Thoracic aorta (tissue), 2 donors: ENCODE data around the gene PLCB1. TPM values are rescaled to one million over a fixed set of nuclear protein-coding genes. Genes with fewer than 3 reads are reported as not detected.

Experiments
- ATAC-seq: fragments of 150-250 bp; one replicate; pipeline ENCODE4 v1.8.0; 2017; ENCODE audit warnings: low read depth; ENCODE audit not compliant: insufficient number of reproducible peaks, low FRiP score
- DNase-seq: peaks from one replicate; pipeline ENCODE4 v3.0.0-alpha.2; 2020; ENCODE audit warnings: low spot score
- H3K27ac ChIP-seq, 2 donors: fragments of 200-600 bp; sonication (generic); 1 replicate in 1 of 2; 2 replicates in 1 of 2; pipeline ENCODE4 v1.5.1; 2016; ENCODE audit warnings: mild to moderate bottlenecking in 2 of 2, moderate library complexity in 2 of 2
- H3K27me3 ChIP-seq: fragments of 200-600 bp; sonication (generic); replicated peaks from 2 replicates; pipeline ENCODE4 v1.6.0; 2016; ENCODE audit warnings: mild to moderate bottlenecking; ENCODE audit not compliant: insufficient read depth
- H3K36me3 ChIP-seq: fragments of 200-600 bp; sonication (generic); one replicate; pipeline ENCODE4 v1.5.1; 2016
- H3K4me1 ChIP-seq, 2 donors: fragments of 200-600 bp; sonication (generic); 1 replicate in 1 of 2; 2 replicates in 1 of 2; pipeline versions ENCODE4 v1.5.1 to v1.6.0; 2016; ENCODE audit warnings: low read depth in 2 of 2, mild to moderate bottlenecking in 1 of 2; ENCODE audit not compliant: control insufficient read depth in 1 of 2
- H3K4me3 ChIP-seq: fragments of 200-600 bp; sonication (generic); 2 replicates; pipeline ENCODE4 v1.5.1; 2016; ENCODE audit warnings: mild to moderate bottlenecking
- H3K9me3 ChIP-seq: fragments of 200-600 bp; sonication (generic); 2 replicates; pipeline ENCODE4 v1.5.1; 2016
- total RNA-seq, 2 donors: library from RNA; depleted of rRNA; stranded (reverse); fragments of >200 nt; gene quantifications; one replicate each; pipeline versions ENCODE4 v1.1.0 to v1.2.3, GENCODE V29; 2016
- TF ChIP-seq, protein P1 (sequence below): fragments of 200-600 bp; sonication (generic); IDR thresholded peaks from one replicate; pipeline ENCODE4 v1.5.1; 2019; ENCODE audit warnings: antibody characterized with exemption

PLCB1 gene
- total RNA-seq, 2 donors from 2014 or later: 10.8 to 16.3 TPM

DNA sequence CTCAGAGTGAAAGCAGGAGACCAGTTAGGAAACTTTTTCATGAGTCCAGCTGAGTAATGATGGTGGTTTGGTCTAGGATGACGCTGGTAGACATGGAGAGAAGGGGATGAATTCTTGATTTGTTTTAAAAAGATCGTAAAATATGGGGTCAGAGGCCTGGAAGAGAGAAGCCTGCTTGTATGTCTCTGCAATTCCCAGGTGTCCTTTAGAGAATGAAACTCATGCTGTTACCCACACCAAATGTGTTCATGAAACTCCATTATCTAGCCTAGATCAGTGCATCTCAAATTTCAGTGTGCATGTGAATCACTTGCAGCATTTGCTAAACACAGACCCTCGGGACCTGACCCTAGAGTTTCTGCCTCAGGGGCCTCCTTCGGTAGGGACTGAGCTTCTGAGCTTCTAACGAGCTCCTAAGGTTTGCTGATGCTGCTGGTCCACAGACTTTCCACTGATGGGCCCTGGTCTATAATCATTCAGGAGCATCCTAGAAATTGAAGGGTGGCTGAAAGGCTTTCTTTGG, 634.9 kb downstream of the PLCB1 start:
- Histone ChIP-seq H3K36me3 (no peaks in the 10 kb centered on the region), H3K4me3 (no peak overlapping the region), H3K27me3 (no peaks in the 10 kb centered on the region), H3K27ac (no peak overlapping the region), H3K4me1 (no peaks in the 10 kb centered on the region), H3K9me3 (no peaks in the 10 kb centered on the region)
- ATAC-seq (no peak), DNase-seq (no peak)
- TF ChIP-seq, protein P1, sequence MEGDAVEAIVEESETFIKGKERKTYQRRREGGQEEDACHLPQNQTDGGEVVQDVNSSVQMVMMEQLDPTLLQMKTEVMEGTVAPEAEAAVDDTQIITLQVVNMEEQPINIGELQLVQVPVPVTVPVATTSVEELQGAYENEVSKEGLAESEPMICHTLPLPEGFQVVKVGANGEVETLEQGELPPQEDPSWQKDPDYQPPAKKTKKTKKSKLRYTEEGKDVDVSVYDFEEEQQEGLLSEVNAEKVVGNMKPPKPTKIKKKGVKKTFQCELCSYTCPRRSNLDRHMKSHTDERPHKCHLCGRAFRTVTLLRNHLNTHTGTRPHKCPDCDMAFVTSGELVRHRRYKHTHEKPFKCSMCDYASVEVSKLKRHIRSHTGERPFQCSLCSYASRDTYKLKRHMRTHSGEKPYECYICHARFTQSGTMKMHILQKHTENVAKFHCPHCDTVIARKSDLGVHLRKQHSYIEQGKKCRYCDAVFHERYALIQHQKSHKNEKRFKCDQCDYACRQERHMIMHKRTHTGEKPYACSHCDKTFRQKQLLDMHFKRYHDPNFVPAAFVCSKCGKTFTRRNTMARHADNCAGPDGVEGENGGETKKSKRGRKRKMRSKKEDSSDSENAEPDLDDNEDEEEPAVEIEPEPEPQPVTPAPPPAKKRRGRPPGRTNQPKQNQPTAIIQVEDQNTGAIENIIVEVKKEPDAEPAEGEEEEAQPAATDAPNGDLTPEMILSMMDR: no peak

DNA sequence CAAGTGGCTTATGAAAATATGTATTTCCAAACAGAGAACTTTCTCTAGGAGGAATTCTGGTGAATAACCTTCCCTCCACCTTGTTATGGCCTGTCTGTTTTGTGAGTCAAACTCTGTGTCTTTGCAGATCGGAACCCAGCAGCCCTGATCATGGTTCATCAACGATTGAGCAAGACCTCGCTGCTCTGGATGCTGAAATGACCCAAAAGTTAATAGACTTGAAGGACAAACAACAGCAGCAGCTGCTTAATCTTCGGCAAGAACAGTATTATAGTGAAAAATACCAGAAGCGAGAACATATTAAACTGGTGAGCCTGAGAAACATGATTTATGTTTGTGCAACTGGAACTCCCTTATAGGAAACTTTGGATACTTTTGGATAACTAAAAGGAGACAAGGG, 642.3 kb downstream of the PLCB1 start:
- Histone ChIP-seq H3K36me3 (no peaks in the 10 kb centered on the region), H3K4me3 (no peak overlapping the region), H3K4me1 (no peaks in the 10 kb centered on the region), H3K27me3 (no peaks in the 10 kb centered on the region), H3K9me3 (no peaks in the 10 kb centered on the region), H3K27ac (no peak overlapping the region)
- no peak for ATAC-seq
- TF ChIP-seq, protein P1: no peak
- no peak for DNase-seq

DNA sequence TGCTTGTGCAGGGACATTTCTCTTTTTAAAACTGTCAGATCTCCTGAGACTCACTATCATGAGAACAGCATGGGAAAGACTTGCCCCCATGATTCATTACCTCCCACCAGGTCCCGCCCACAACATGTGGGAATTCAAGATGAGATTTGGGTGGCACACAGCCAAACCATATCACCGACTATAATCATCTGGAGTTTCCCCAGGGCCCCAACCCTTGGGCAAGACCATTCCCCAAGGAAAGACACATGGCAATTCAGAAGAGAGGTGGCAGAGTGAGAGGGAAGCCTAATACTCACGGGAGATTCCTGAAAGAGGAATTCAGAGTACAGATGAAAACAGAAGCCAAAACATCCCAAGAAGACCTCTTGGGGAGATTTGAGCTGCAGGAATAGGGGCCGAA, 645.8 kb downstream of the PLCB1 start:
- DNase-seq (no peak), ATAC-seq (no peak)
- TF ChIP-seq, protein P1: no peak
- Histone ChIP-seq H3K9me3 (no peaks in the 10 kb centered on the region), H3K4me3 (no peak overlapping the region), H3K36me3 (no peaks in the 10 kb centered on the region), H3K27ac (no peak overlapping the region), H3K27me3 (no peaks in the 10 kb centered on the region), H3K4me1 (peaks cover 5 to 6% of the 10 kb centered on the region in 2 donors)

DNA sequence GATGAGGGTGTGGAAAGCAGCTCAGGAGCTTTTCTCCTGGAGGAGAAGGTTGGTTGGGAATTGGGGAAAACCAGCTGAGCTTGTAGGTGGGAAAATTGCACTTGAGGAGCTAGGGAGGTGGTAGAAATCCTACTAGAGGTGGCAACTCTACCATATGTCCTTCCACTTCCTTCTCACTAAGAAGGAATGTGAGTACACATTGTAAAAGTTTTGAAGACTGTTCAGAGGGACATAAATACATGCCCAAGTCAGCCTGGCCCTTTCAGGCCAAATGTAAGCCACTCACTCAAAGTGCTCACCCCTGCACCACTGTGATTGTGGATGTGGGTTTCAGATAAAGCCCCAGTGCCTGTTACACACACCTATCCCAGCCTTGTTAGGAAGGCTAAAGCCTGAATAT, 646.3 kb downstream of the PLCB1 start:
- no peak for DNase-seq
- H3K4me3 ChIP-seq: no peak overlapping the region
- ATAC-seq: no peak
- peaks cover 8 to 11% of the 10 kb centered on the region in 2 donors for H3K4me1 ChIP-seq
- TF ChIP-seq, protein P1: no peak
- H3K9me3 ChIP-seq: no peaks in the 10 kb centered on the region
- H3K27ac ChIP-seq: no peak overlapping the region
- no peaks in the 10 kb centered on the region for H3K27me3 ChIP-seq
- H3K36me3 ChIP-seq: no peaks in the 10 kb centered on the region

DNA sequence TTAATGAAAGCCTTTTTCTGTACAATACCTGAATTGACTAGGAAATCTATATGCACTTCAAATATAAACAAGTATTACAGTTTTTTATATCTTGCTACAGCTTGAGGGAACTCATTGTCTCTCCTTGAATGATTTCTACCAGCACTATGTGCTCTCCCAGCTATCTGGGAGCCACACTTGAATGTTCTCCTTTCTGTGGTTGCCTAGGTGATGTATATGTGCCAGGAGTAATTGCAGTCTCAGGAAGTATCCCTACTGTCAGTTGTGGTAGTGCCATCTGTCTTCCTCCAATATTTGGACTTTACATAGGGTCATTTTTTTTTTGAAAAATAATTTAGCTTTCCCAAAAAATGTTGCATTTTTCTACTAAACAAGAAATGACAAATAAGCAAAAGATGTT, 648.8 kb downstream of the PLCB1 start:
- Histone ChIP-seq H3K9me3 (no peaks in the 10 kb centered on the region), H3K4me3 (no peak overlapping the region), H3K27ac (no peak overlapping the region), H3K36me3 (no peaks in the 10 kb centered on the region), H3K4me1 (peaks cover 13 to 16% of the 10 kb centered on the region in 2 donors), H3K27me3 (no peaks in the 10 kb centered on the region)
- DNase-seq (no peak), ATAC-seq (no peak)
- TF ChIP-seq, protein P1: no peak
